ENCODE measurements around the gene CD99.

DNA sequence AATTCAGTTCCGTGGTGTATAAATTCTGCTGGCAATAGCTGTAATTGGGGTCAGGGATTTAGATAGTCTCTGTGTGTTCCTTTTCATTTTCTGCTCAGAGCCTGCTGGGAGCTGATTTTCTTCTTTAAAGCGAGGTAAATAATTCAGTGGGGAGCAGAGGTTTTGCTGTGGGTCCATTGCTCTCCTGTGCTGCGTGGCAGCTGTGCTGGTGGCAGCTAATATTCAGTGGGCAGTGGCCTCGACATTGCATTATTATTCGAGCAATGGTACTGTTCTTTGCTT is 74.4 kb downstream of the CD99 start:
- TF ChIP-seq EZH2phosphoT487 (IDR thresholded peaks at IDR 0.05; ENCODE audit: borderline replicate concordance) = no peak
- no peak for TF ChIP-seq CTCF (conservative IDR thresholded peaks at IDR 0.05; ENCODE audit: low read length)
